ENCODE data around the gene PTPRD. TPM values are rescaled to one million over a fixed set of nuclear protein-coding genes. Genes with fewer than 3 reads are reported as not detected.

Gene PTPRD
- total RNA-seq, 1 donor, result 11.5 TPM

- no peak overlapping the region for H3K4me3 ChIP-seq (ENCODE audit: low read depth, low read length)
- no peak for DNase-seq (ENCODE audit: low read depth)
- no peak for TF ChIP-seq CTCF (IDR thresholded peaks at IDR 0.05; ENCODE audit: insufficient read depth, low read length)
Measured at GRCh38 chr9:9286001-9286400, 1326.8 kb downstream of the PTPRD start.

GRCh38 chr9:9284201-9284600, 1328.6 kb downstream of the PTPRD start:
- DNase-seq (ENCODE audit: low read depth), result no peak
- no peak for TF ChIP-seq CTCF (IDR thresholded peaks at IDR 0.05; ENCODE audit: insufficient read depth, low read length)

GRCh38 chr9:9283159-9283986, 1329.4 kb downstream of the PTPRD start:
- no peak for DNase-seq (ENCODE audit: low read depth)
- H3K4me3 ChIP-seq (ENCODE audit: low read depth, low read length), result no peak overlapping the region

More at GRCh38 chr9:9284201-9284600, 1328.6 kb downstream of the PTPRD start:
- H3K4me3 ChIP-seq (ENCODE audit: low read depth, low read length), result no peak overlapping the region

GRCh38 chr9:9275601-9276000, 1337.2 kb downstream of the PTPRD start:
- no peak for TF ChIP-seq CTCF (IDR thresholded peaks at IDR 0.05; ENCODE audit: insufficient read depth, low read length)
- no peak overlapping the region for H3K4me3 ChIP-seq (ENCODE audit: low read depth, low read length)
- no peak for DNase-seq (ENCODE audit: low read depth)

More at GRCh38 chr9:9283159-9283986, 1329.4 kb downstream of the PTPRD start:
- no peak for TF ChIP-seq CTCF (IDR thresholded peaks at IDR 0.05; ENCODE audit: insufficient read depth, low read length)

- no peak for DNase-seq (ENCODE audit: low read depth)
- TF ChIP-seq CTCF (IDR thresholded peaks at IDR 0.05; ENCODE audit: insufficient read depth, low read length), result no peak
- no peak overlapping the region for H3K4me3 ChIP-seq (ENCODE audit: low read depth, low read length)
Measured at GRCh38 chr9:9257999-9258498, 1354.8 kb downstream of the PTPRD start.

GRCh38 chr9:9246726-9247125, 1366.1 kb downstream of the PTPRD start:
- TF ChIP-seq CTCF (IDR thresholded peaks at IDR 0.05; ENCODE audit: insufficient read depth, low read length), result no peak
- no peak for DNase-seq (ENCODE audit: low read depth)
- H3K4me3 ChIP-seq (ENCODE audit: low read depth, low read length), result no peak overlapping the region
